Sciatic nerve (tissue), 2 donors: ENCODE results near the gene AP3S2. TPM values are rescaled to one million over a fixed set of nuclear protein-coding genes. Genes with fewer than 3 reads are reported as not detected.
"Not testable (repeated sequence)": the region's sequence is repeated elsewhere in the genome, so short reads cannot be mapped to it uniquely, and the experiment has no call there.

ENCODE experiments used
- ATAC-seq: fragments of 200-7000 bp; cut with Tn5 transposase; one replicate; pipeline ENCODE4 v1.9.1; 2020; ENCODE audit warnings: mild to moderate bottlenecking, moderate library complexity
- DNase-seq: peaks from one replicate; pipeline ENCODE4 v3.0.0-alpha.2; 2020; ENCODE audit warnings: low spot score
- intact Hi-C: fragments of 100-400 bp; cut with DNase I; formaldehyde crosslinking; loops from one replicate; pipeline ENCODE4 v1.14.2; 2022
- microRNA-seq: library from miRNA; unstranded; fragments of <30 nt; microRNA quantifications from one replicate; pipeline ENCODE4 v1.2.0, GENCODE V29; 2020
- total RNA-seq: library from RNA; stranded (reverse); fragmentation: NEBNext Ultra II Directional; extraction: Animal tissue kit (Norgen Biotek cat#: 25700); gene quantifications from one replicate; pipeline ENCODE4 v1.2.1, GENCODE V29; 2021
- donor health status: DM: no; HTN: no; CAD: no.
- donor health status: DM: no; HTN: no; CAD: no.

Gene AP3S2
- total RNA-seq, 1 donor from 2014 or later: 41.8 TPM

GRCh38 chr15:89792106-89792805 is 101.5 kb downstream of the AP3S2 start:
- ATAC-seq (no peak), DNase-seq (no peak)
- intact Hi-C loops: no loop called here

GRCh38 chr15:89790661-89791060 is 103.1 kb downstream of the AP3S2 start:
- ATAC-seq (no peak), DNase-seq (no peak)

GRCh38 chr15:89790206-89790605 is 103.6 kb downstream of the AP3S2 start:
- ATAC-seq (no peak), DNase-seq (no peak)
- intact Hi-C loops: no loop called here

More at GRCh38 chr15:89790661-89791060, 103.1 kb downstream of the AP3S2 start:
- intact Hi-C loops: no loop called here

- DNase-seq, ATAC-seq, intact Hi-C loops: not testable (repeated sequence)
Observed at GRCh38 chr15:89788585-89788984, 105.2 kb downstream of the AP3S2 start.

GRCh38 chr15:89787944-89788343 is 105.8 kb downstream of the AP3S2 start:
- DNase-seq: no peak
- intact Hi-C loops: no loop called here
- ATAC-seq: no peak

GRCh38 chr15:89785774-89786140 is 108.0 kb downstream of the AP3S2 start:
- intact Hi-C loops: no loop called here
- no peak for DNase-seq
- ATAC-seq: no peak

- no peak for DNase-seq
- intact Hi-C loops: no loop called here
- peak; percentile 69 for ATAC-seq
Observed at GRCh38 chr15:89785064-89785773, 108.6 kb downstream of the AP3S2 start.

GRCh38 chr15:89784686-89784960 is 109.2 kb downstream of the AP3S2 start:
- intact Hi-C loops: no loop called here

GRCh38 chr15:89783861-89784685 is 109.7 kb downstream of the AP3S2 start:
- peak; percentile 6 for ATAC-seq
- intact Hi-C loops: no loop called here
- DNase-seq: no peak

More at GRCh38 chr15:89784686-89784960, 109.2 kb downstream of the AP3S2 start:
- no peak for ATAC-seq
- DNase-seq: no peak

GRCh38 chr15:89783111-89783860 is 110.5 kb downstream of the AP3S2 start:
- DNase-seq: no peak

GRCh38 chr15:89782619-89782950 is 111.2 kb downstream of the AP3S2 start:
- intact Hi-C loops: not testable (repeated sequence)

More at GRCh38 chr15:89783111-89783860, 110.5 kb downstream of the AP3S2 start:
- no peak for ATAC-seq
- intact Hi-C loops: no loop called here

GRCh38 chr15:89781891-89782618 is 111.7 kb downstream of the AP3S2 start:
- no peak for ATAC-seq
- DNase-seq: no peak
- intact Hi-C loops: no loop called here

More at GRCh38 chr15:89782619-89782950, 111.2 kb downstream of the AP3S2 start:
- not testable (repeated sequence) for DNase-seq, ATAC-seq

- intact Hi-C loops: no loop called here
- no peak for DNase-seq
- ATAC-seq: no peak
Observed at GRCh38 chr15:89781055-89781454, 112.7 kb downstream of the AP3S2 start.

- intact Hi-C loops: no loop called here
- ATAC-seq: no peak
- DNase-seq: no peak
Observed at GRCh38 chr15:89780601-89781000, 113.2 kb downstream of the AP3S2 start.

Small RNA genes lying within 50 kb of the gene (microRNA-seq; reads per million reads assigned to microRNA genes)
- not detected for gene MIR5009
- not detected for gene MIR5094

Other genes with a start within 250 kb of the AP3S2 start
- gene KIF7, start 238.5 kb downstream of the AP3S2 start, total RNA-seq: 9.2 TPM
- 57.4 TPM for gene PLIN1, start 214.6 kb downstream of the AP3S2 start, total RNA-seq
- gene PEX11A, start 203.2 kb downstream of the AP3S2 start, total RNA-seq: 6.2 TPM
- not detected for gene WDR93, start 203.2 kb downstream of the AP3S2 start, total RNA-seq
- gene MESP1, start 142.7 kb downstream of the AP3S2 start, total RNA-seq: 2.1 TPM
- gene MESP2, start 117.7 kb downstream of the AP3S2 start, total RNA-seq: 0.45 TPM
- gene ANPEP, start 79.1 kb downstream of the AP3S2 start, total RNA-seq: 53.7 TPM
- gene ARPIN, start 19.0 kb upstream of the AP3S2 start, total RNA-seq: 30.1 TPM
- 20.2 TPM for gene ZNF710, start 107.3 kb upstream of the AP3S2 start, total RNA-seq
- gene IDH2, start 208.5 kb upstream of the AP3S2 start, total RNA-seq: 18.5 TPM